DOHH2 (cell line): ENCODE results near the gene ALK.

Experiments used
- H3F3A ChIP-seq: fragments of 200-600 bp; sonication (generic), shearing (Covaris generic); 2 replicates; pipeline ENCODE4 v1.6.0; 2016; ENCODE audit warnings: antibody characterized with exemption, mild to moderate bottlenecking; ENCODE audit not compliant: control insufficient read depth, insufficient read depth
- H3K27ac ChIP-seq: fragments of 200-600 bp; sonication (generic); 2 replicates; pipeline ENCODE4 v1.5.1; 2014; ENCODE audit warnings: low read depth, mild to moderate bottlenecking, low read length, moderate library complexity
- H3K27me3 ChIP-seq: fragments of 200-600 bp; sonication (generic); 2 replicates; pipeline ENCODE4 v1.6.1; 2014; ENCODE audit warnings: mild to moderate bottlenecking, low read length, mixed read lengths; ENCODE audit not compliant: control insufficient read depth
- H3K36me3 ChIP-seq: fragments of 200-600 bp; sonication (generic); 2 replicates; pipeline ENCODE4 v1.6.1; 2014; ENCODE audit warnings: mild to moderate bottlenecking, low read length, moderate library complexity, mixed read lengths; ENCODE audit not compliant: control insufficient read depth
- H3K4me1 ChIP-seq: fragments of 200-600 bp; sonication (generic); 2 replicates; pipeline ENCODE4 v1.6.1; 2014; ENCODE audit warnings: mild to moderate bottlenecking, low read length, mixed read lengths; ENCODE audit not compliant: control insufficient read depth
- H3K4me2 ChIP-seq: fragments of 200-600 bp; sonication (generic); 2 replicates; pipeline ENCODE4 v1.6.0; 2014; ENCODE audit warnings: mild to moderate bottlenecking, low read length, moderate library complexity
- H3K4me3 ChIP-seq: fragments of 200-600 bp; sonication (generic); 2 replicates; pipeline ENCODE4 v1.5.1; 2014; ENCODE audit warnings: mild to moderate bottlenecking, low read length, mixed read lengths
- H3K79me2 ChIP-seq: fragments of 200-600 bp; sonication (generic); 2 replicates; pipeline ENCODE4 v1.6.1; 2014; ENCODE audit warnings: mild to moderate bottlenecking, low read length, mixed read lengths; ENCODE audit not compliant: control insufficient read depth
- H3K9me2 ChIP-seq: fragments of 200-600 bp; sonication (generic); replicated peaks from 2 replicates; pipeline ENCODE4 v1.6.1; 2014; ENCODE audit warnings: mild to moderate bottlenecking, low read length, mixed read lengths; ENCODE audit not compliant: control insufficient read depth
- H3K9me3 ChIP-seq: fragments of 200-600 bp; sonication (generic); 2 replicates; pipeline ENCODE4 v1.6.1; 2014; ENCODE audit warnings: antibody characterized with exemption, low read length, mixed read lengths; ENCODE audit not compliant: control insufficient read depth, insufficient read depth
- H4K20me1 ChIP-seq: fragments of 200-600 bp; sonication (generic); 2 replicates; pipeline ENCODE4 v1.6.0; 2014; ENCODE audit warnings: low read depth, mild to moderate bottlenecking, antibody characterized with exemption, low read length, moderate library complexity; ENCODE audit not compliant: control insufficient read depth, insufficient read depth
- CTCF ChIP-seq: fragments of 200-600 bp; sonication (generic); IDR thresholded peaks from one replicate; pipeline ENCODE4 v1.5.1; 2014; ENCODE audit warnings: antibody characterized with exemption, mild to moderate bottlenecking, low read depth, low read length; ENCODE audit not compliant: poor library complexity, severe bottlenecking
- EZH2phosphoT487 ChIP-seq: fragments of 200-600 bp; sonication (generic); IDR thresholded peaks from 2 replicates; pipeline ENCODE4 v1.6.1; 2017; ENCODE audit warnings: borderline replicate concordance, mild to moderate bottlenecking, antibody characterized with exemption, low read length, moderate library complexity, mixed read lengths

The ALK gene

GRCh38 chr2:29218550-29219125 is 702.7 kb downstream of the ALK start:
- Histone ChIP-seq H3K27ac (no peak overlapping the region), H3K4me1 (no peaks in the 10 kb centered on the region), H4K20me1 (no peaks in the 10 kb centered on the region), H3K4me3 (no peak overlapping the region), H3K27me3 (peaks cover 3% of the 10 kb centered on the region; the same call in 1 of the 2 replicates), H3K36me3 (no peaks in the 10 kb centered on the region), H3K9me3 (no peaks in the 10 kb centered on the region), H3F3A (no peaks in the 10 kb centered on the region), H3K4me2 (no peak overlapping the region), H3K79me2 (no peaks in the 10 kb centered on the region), H3K9me2 (no peaks in the 10 kb centered on the region)
- no peak for TF ChIP-seq EZH2phosphoT487
- TF ChIP-seq CTCF: no peak

GRCh38 chr2:29218071-29218470 is 703.3 kb downstream of the ALK start:
- no peaks in the 10 kb centered on the region for H4K20me1 ChIP-seq
- no peak overlapping the region for H3K4me2 ChIP-seq
- TF ChIP-seq CTCF: no peak
- TF ChIP-seq EZH2phosphoT487: no peak
- H3K27ac ChIP-seq: no peak overlapping the region
- no peaks in the 10 kb centered on the region for H3K4me1 ChIP-seq
- no peaks in the 10 kb centered on the region for H3K79me2 ChIP-seq
- H3K9me2 ChIP-seq: no peaks in the 10 kb centered on the region
- H3K9me3 ChIP-seq: no peaks in the 10 kb centered on the region
- H3K4me3 ChIP-seq: no peak overlapping the region
- peaks cover 5% of the 10 kb centered on the region; the same call in 1 of the 2 replicates for H3K27me3 ChIP-seq
- H3F3A ChIP-seq: no peaks in the 10 kb centered on the region
- H3K36me3 ChIP-seq: no peaks in the 10 kb centered on the region

GRCh38 chr2:29216609-29216909 is 704.8 kb downstream of the ALK start:
- Histone ChIP-seq H3K4me3 (no peak overlapping the region), H3K9me2 (no peaks in the 10 kb centered on the region), H3K4me1 (no peaks in the 10 kb centered on the region), H3K4me2 (no peak overlapping the region), H4K20me1 (no peaks in the 10 kb centered on the region), H3K27ac (no peak overlapping the region), H3K79me2 (no peaks in the 10 kb centered on the region), H3F3A (no peaks in the 10 kb centered on the region), H3K36me3 (no peaks in the 10 kb centered on the region), H3K27me3 (peaks cover 7% of the 10 kb centered on the region; the same call in 1 of the 2 replicates), H3K9me3 (no peaks in the 10 kb centered on the region)
- TF ChIP-seq EZH2phosphoT487: no peak
- TF ChIP-seq CTCF: no peak
